Activated T-helper 1 cell treated with Interleukin-2 at 50 U/mL for 16 hours (primary cell): ENCODE data around the gene RHEBL1.

Source experiments
- DNase-seq: peaks from one replicate; pipeline ENCODE4 v3.0.0-alpha.2; 2020; ENCODE audit warnings: low read depth

Gene RHEBL1

GRCh38 chr12:49054524-49054923 is 15.3 kb downstream of the RHEBL1 start:
- DNase-seq = no peak

DNA sequence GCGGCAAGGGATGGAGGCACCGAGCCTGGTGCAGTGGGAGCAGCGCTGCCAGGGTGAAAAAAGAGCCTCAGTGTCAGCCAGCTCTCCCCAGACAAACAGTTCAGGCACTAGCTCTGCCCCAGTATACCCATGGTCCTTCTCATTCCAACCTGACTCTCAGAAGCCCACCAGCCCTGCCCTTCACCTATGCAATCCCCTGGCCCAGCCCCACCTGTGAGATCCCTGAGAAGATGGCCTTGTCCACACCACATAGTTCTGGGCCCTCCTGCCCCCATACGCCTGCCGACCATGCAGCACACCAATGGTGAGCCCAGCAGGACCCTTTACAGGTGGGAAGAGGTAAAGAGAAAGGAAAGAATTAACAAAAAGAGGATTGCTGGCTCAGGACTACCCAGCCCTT is 15.7 kb downstream of the RHEBL1 start:
- no peak for DNase-seq

DNA sequence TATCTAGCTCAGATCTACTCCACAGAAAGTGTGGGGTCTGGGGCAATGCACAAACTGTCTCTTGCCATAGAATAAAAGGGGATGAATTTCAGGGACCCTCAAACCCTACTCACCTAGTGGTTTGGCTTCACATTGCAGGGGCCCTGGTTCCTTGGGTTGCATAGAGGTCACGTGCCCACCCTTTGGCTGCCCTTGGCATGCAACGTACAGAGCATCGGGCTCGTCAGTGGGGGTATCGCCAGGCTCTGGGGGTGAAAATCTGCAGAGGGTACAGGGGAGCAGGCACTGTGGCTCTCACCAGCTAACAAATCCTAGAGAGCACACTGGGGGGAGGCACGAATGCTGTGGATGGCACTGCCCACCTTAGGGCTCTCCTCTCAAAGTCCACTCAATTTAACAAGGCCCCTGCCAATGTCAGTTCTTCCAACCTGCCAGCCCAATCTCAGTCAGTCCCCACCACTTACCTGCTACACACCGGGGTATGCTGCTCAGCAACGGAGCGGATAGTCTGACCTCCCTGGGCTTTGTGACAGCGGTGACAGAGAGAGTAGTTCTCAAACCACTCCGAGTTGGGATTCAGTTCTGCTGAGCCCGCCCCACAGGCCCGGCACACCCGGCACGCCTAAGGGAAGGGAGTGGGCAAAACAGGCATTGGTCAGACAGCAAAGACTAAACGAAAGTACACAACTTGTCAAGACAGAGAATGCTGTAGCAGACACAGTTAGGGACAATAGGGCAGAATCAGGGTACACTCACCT is 17.1 kb downstream of the RHEBL1 start:
- no peak for DNase-seq

DNA sequence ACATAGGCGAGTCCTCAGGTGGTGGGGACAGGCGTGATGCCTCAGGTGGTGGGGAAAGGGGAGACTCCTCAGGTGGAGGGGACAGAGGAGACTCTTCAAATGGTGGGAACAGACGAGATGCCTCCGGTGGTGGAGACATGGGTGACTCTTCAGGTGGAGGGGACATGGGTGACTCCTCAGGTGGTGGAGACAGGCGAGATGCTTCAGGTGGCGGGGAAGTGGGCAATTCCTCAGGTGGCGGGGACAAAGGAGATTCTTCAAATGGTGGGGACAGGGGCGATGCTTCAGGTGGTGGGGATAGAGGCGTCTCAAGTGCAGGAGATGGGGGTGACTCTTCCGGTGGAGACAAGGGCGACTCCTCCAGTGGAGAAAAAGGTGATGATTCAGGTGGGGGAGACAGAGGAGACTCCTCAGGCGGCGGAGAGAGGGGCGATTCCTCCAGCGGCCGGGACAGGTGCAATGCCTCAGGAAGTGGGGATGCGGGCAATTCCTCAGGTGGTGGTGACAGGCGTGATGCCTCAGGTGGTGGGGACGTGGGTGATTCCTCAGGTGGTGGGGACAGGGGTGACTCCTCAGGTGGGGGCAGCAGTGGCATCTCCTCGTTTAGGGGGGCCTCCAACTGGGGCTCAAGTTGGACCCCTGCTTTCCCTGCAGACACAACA is 17.9 kb downstream of the RHEBL1 start:
- no peak for DNase-seq

- no peak for DNase-seq
Observed at GRCh38 chr12:49051373-49051764, 18.4 kb downstream of the RHEBL1 start.

DNA sequence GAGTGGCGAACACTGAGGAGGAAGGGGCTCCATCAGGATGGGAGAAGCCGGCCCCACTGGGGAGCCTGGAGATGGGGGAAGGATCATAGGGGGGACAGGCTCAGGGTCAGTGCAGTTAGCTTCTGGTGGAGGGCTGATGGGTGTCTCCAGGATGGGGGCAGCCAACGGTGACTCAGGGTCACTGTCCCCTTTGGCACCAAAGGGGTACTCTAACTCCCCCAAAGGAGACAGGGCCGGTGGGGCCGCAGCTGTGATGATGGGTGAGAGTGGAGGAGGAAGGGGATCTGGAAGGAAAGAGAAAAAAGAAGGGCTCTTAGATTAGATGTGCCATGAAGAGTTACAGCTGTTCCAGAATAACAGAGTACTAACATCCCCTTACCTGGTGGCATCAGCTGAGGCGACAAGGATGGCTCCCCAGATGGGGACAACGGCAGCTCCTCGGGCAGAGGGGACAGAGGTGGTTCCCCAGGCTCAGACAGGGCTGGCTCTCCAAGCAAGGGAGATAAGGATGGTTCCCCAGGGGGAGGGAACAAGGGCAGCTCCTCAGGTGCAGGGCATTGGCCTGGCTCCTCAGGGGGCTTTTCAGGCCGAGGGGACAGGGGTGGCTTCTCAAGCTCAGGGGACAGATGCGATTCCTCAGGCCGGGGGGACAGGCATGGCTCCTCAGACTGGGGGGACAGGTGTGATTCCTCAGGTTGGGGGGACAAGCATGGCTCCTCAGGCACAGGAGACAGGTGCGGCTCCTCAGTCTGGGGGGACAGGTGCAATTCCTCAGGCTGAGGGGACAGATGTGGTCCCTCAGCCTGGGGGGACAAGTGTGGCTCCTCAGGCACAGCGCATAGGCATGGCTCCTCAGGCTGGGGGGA is 19.0 kb downstream of the RHEBL1 start:
- no peak for DNase-seq

DNA sequence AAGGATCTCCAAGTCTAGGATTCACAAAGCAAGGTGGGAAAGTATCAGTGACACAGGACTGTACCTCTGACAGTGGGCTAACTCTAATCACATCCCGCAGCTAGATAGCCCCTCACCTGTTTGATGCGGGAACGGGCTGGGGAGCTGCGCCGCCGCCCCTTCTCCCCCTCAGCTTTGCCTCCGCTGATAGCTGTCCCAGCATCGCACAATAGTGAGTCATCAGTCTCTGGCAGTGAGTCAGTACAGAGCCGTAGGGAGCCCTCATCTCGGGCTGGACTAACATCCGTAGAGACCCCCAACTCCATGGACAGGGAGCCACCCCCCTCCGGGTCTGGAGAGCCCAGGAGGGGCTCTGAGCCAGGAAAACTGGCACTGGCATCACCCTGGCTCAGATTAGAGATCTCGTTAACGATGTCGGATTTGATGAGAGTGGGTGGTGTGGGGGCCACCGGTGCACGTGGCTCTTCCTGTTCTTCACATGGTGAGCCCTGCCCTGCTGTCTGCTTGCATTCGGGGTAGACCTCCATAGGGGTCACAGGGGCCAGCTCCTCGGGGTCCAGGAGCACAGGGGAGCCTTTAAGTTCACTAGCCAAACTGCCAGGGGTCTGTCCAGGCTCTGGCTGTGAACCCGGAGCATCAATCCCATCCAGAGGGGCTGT is 20.1 kb downstream of the RHEBL1 start:
- DNase-seq = no peak

GRCh38 chr12:49048953-49049352 is 20.8 kb downstream of the RHEBL1 start:
- no peak for DNase-seq

- DNase-seq = no peak
Observed at GRCh38 chr12:49046129-49046895, 23.5 kb downstream of the RHEBL1 start.

GRCh38 chr12:49044660-49045059 is 25.1 kb downstream of the RHEBL1 start:
- no peak for DNase-seq

GRCh38 chr12:49043856-49044258 is 25.9 kb downstream of the RHEBL1 start:
- DNase-seq = peak; percentile 56

DNA sequence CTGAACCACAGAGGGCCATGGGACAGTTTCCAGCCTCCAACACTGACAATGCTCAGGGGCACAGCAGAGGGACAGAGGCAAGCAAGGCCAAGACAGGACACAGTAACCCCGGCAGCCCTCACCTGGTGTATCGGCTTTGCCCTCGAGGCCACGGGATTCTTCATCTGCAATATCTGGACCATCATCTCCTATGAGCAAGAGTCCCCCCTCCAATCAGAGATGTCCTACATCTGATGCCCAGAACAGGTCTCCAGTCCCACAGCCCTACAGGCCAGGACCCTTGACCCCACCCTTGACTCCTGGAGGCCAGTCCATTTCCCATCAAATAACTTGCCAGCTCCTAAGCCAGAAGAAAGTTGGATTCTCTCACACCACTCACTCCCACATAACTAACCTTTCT is 26.5 kb downstream of the RHEBL1 start:
- no peak for DNase-seq

DNA sequence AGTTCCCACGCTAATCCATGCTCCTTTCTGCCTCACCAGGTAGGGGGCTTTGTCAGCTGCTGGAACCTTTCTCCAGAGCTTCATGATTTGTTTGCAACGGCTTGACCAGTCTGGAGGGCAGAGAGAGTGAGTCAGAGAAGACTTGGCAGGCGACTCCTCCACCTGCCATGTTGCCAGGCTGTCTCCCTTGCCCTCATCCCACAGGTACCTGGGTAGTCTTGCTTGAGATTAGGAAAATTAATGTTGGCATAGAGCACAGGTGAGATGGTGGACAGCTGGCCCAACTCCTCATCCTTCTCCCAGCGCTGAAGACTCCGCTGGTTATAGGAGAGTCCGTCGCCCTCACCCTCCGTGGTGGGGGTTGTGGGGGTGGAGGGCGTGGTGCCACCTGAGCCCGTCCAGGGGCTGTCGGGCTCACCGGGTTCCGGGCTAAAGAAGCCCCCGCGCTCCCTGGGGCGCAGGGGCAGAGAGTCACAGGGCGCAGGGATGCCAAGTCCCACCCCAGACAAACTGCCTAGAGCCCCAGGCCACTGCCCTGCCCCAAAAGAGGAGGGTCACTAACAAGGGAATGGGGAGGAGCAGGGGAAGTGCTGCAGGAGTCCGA is 27.8 kb downstream of the RHEBL1 start:
- DNase-seq = no peak

DNA sequence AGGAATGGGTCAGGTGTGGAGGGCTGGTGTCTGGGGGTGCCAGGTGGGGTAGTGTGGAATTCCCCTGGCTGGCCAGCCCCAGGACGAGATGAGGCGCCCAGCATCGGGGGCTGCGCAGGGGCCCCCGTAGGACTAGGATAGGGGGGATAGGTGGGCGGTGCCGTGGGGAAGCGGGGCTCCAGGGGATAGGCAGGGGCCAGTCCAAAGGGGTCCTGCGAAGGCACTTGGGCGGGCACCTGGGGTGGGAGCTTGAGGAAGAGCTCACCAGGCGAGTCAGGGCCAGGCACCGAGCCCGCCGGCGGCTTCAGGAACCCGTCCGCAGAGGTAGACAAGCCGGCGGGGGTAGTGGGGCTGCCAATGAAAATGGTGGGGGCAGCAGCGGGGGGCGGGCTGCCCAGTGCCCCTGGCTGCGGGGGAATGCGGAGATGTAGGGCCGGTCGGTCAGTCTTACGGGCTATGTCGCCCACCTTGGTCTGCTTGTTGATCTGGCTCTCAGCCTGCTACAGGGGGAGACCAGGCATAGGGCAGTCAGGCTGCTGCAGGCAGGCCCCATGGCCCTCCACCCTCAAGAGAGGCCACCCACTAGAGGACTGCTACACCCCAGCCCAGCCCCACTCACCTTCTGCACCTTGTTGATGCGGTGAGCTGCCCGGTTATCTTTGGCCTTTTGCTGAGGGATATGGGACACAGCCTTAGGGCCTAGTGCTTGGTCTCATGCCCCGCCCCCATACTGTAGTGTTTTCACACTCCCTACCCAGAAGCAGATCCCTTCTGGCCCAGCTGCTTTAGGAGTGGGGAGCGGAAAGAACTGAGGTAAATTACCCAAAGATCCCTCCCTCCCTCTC is 28.5 kb downstream of the RHEBL1 start:
- no peak for DNase-seq

GRCh38 chr12:49040364-49040855 is 29.4 kb downstream of the RHEBL1 start:
- no peak for DNase-seq

GRCh38 chr12:49039421-49040363 is 30.1 kb downstream of the RHEBL1 start:
- DNase-seq = no peak

- no peak for DNase-seq
Observed at GRCh38 chr12:49038291-49038955, 31.4 kb downstream of the RHEBL1 start.

DNA sequence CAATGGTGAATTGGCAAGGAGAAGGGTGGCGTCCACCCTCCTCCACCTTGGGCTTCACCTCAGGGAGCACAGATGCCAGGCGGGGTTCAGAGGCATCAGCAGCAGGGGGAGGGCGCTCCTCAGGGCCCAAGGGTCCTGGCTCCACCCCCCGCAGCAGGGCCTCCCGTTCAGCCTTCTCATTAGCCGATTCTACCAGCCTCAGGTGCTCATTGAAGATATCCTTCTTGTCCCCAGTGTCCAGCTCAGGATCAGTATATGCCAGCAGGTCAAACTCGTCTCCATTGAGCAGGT is 31.9 kb downstream of the RHEBL1 start:
- DNase-seq = no peak
